Keratinocyte (primary cell): ENCODE data around the gene SLC6A19. TPM values are rescaled to one million over a fixed set of nuclear protein-coding genes. Genes with fewer than 3 reads are reported as not detected.

Source experiments
- DNase-seq: peaks from one replicate; pipeline ENCODE4 v3.0.0-alpha.2; 2011; ENCODE audit warnings: low read depth, missing footprints, low spot score
- FAIRE-seq: peaks from 2 replicates; lab custom pipeline; 2011; peaks lifted over from hg19 to GRCh38; lab: Jason Lieb, UNC
- H2AFZ ChIP-seq: 2 replicates; pipeline ENCODE4 v1.6.0; 2012; ENCODE audit warnings: low read length, control low read depth, inconsistent platforms; ENCODE audit not compliant: control insufficient read depth
- H3K27ac ChIP-seq: 2 replicates; pipeline ENCODE4 v1.5.1; 2011; ENCODE audit warnings: low read length; ENCODE audit not compliant: control insufficient read depth, insufficient read depth
- H3K27me3 ChIP-seq: 3 replicates; pipeline ENCODE4 v1.6.0; 2011; ENCODE audit warnings: low read length; ENCODE audit not compliant: control insufficient read depth, insufficient read depth; ENCODE audit errors: extremely low read depth
- H3K36me3 ChIP-seq, 2 experiments: 2 replicates in 1 of 2; 3 replicates in 1 of 2; pipeline ENCODE4 v1.5.1; 2011; ENCODE audit warnings: low read length in 2 of 2, mild to moderate bottlenecking in 1 of 2; ENCODE audit not compliant: control insufficient read depth in 2 of 2, insufficient read depth in 2 of 2; ENCODE audit errors: extremely low read depth in 1 of 2
- H3K4me1 ChIP-seq: 3 replicates; pipeline ENCODE4 v1.5.1; 2011; ENCODE audit warnings: low read length; ENCODE audit not compliant: control insufficient read depth, insufficient read depth; ENCODE audit errors: extremely low read depth
- H3K4me2 ChIP-seq: 3 replicates; pipeline ENCODE4 v1.6.0; 2011; ENCODE audit warnings: low read depth, low read length; ENCODE audit not compliant: control insufficient read depth, insufficient read depth; ENCODE audit errors: extremely low read depth
- H3K4me3 ChIP-seq, 3 experiments: fragments of 200-600 bp in 1 of 3; sonication (generic) in 1 of 3; 2 replicates in 2 of 3; 3 replicates in 1 of 3; pipeline ENCODE4 v1.5.1; 2011 to 2016; ENCODE audit warnings: low read length in 3 of 3, mild to moderate bottlenecking in 3 of 3, control low read depth in 2 of 3, inconsistent platforms in 1 of 3, low read depth in 1 of 3, mixed read lengths in 1 of 3, mixed run types in 1 of 3, moderate library complexity in 1 of 3; ENCODE audit not compliant: control insufficient read depth in 2 of 3, insufficient read depth in 2 of 3; ENCODE audit errors: extremely low read depth in 1 of 3
- H3K79me2 ChIP-seq: 2 replicates; pipeline ENCODE4 v1.6.0; 2012; ENCODE audit warnings: low read length; ENCODE audit not compliant: control insufficient read depth, insufficient read depth
- H3K9ac ChIP-seq: 3 replicates; pipeline ENCODE4 v1.6.0; 2011; ENCODE audit warnings: low read length; ENCODE audit not compliant: control insufficient read depth, insufficient read depth; ENCODE audit errors: extremely low read depth
- H3K9me1 ChIP-seq: 3 replicates; pipeline ENCODE4 v1.6.0; 2011; ENCODE audit warnings: low read length; ENCODE audit not compliant: control insufficient read depth, insufficient read depth; ENCODE audit errors: extremely low read depth
- H3K9me3 ChIP-seq: 2 replicates; pipeline ENCODE4 v1.5.1; 2012; ENCODE audit warnings: low read depth, low read length; ENCODE audit not compliant: control insufficient read depth
- H4K20me1 ChIP-seq: 3 replicates; pipeline ENCODE4 v1.6.0; 2011; ENCODE audit warnings: low read length; ENCODE audit not compliant: control insufficient read depth, insufficient read depth; ENCODE audit errors: extremely low read depth
- EZH2 ChIP-seq: IDR thresholded peaks from one replicate; pipeline ENCODE4 v1.6.1; 2012; ENCODE audit warnings: inconsistent platforms, mild to moderate bottlenecking, low read length, moderate library complexity
- dilution Hi-C: fragments of 300-500 bp; cut with MboI; formaldehyde crosslinking; loops from one replicate; pipeline ENCODE4 v1.7.0; 2020; ENCODE audit warnings: low sequenced_read_pairs; ENCODE audit not compliant: extremely low pct_ligation_motif_present
- polyA plus RNA-seq, 5 experiments: library from polyadenylated mRNA; depleted of rRNA in 3 of 5; stranded (reverse) in 3 of 5; stranded (forward) in 1 of 5; unstranded in 1 of 5; fragments of >200 nt; gene quantifications; 1 replicate in 1 of 5; 2 replicates in 3 of 5; 3 replicates in 1 of 5; pipeline versions ENCODE4 v1.2.1 to v1.2.3, GENCODE V29; 2011 to 2012; ENCODE audit warnings: missing spikeins in 2 of 5, low read depth in 1 of 5, low replicate concordance in 1 of 5
- TF ChIP-seq, protein P1 (sequence below), 3 experiments: IDR thresholded peaks in 1 of 3; conservative IDR thresholded peaks in 1 of 3; optimal IDR thresholded peaks in 1 of 3; 2 replicates in 2 of 3; 3 replicates in 1 of 3; pipeline versions ENCODE3 to v1.5.1; 2011; ENCODE audit warnings: low read length in 3 of 3, mild to moderate bottlenecking in 3 of 3, moderate library complexity in 2 of 3, control low read depth in 1 of 3, inconsistent platforms in 1 of 3; ENCODE audit not compliant: insufficient read depth in 2 of 3; ENCODE audit errors: extremely low read depth in 1 of 3

SLC6A19 gene
- polyA plus RNA-seq, 1 donor (not counting 4 experiments of a cell fraction or from before 2014, with no cell fraction given) = not detected

DNA sequence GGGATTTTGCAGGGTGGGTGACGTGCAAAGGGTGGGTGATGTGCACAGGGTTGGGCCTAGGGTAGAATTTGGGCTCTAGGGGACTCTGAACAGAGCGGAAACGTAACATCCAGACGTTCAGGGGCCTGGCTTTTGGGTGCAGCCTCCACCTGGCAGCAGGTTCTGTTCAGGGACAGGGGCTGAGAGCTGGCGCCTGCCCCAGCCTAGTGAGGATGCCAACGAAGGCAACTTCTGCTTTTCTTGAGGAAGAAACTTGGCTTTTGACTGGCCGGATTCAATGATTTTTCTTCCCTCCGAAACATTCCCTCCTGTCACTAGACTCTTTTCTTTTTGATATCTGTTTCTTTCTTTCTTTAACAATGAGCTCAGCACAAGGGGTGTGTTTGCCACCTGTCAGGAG lies 38.6 kb upstream of the SLC6A19 start:
- no peak overlapping the region for H2AFZ ChIP-seq
- no peaks in the 10 kb centered on the region for H3K9me1 ChIP-seq
- no peak overlapping the region for H3K9ac ChIP-seq
- no peak overlapping the region for H3K27ac ChIP-seq
- H3K36me3 ChIP-seq = no peaks in the 10 kb centered on the region
- H3K4me2 ChIP-seq = no peak overlapping the region
- dilution Hi-C loops = no loop called here
- H3K79me2 ChIP-seq = no peaks in the 10 kb centered on the region
- TF ChIP-seq EZH2 = no peak
- TF ChIP-seq, protein P1, sequence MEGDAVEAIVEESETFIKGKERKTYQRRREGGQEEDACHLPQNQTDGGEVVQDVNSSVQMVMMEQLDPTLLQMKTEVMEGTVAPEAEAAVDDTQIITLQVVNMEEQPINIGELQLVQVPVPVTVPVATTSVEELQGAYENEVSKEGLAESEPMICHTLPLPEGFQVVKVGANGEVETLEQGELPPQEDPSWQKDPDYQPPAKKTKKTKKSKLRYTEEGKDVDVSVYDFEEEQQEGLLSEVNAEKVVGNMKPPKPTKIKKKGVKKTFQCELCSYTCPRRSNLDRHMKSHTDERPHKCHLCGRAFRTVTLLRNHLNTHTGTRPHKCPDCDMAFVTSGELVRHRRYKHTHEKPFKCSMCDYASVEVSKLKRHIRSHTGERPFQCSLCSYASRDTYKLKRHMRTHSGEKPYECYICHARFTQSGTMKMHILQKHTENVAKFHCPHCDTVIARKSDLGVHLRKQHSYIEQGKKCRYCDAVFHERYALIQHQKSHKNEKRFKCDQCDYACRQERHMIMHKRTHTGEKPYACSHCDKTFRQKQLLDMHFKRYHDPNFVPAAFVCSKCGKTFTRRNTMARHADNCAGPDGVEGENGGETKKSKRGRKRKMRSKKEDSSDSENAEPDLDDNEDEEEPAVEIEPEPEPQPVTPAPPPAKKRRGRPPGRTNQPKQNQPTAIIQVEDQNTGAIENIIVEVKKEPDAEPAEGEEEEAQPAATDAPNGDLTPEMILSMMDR (optimal IDR thresholded peaks at IDR 0.05 in 1 of 3, IDR thresholded peaks at IDR 0.05 in 1 of 3, conservative IDR thresholded peaks at IDR 0.05 in 1 of 3; ENCODE audit: extremely low read depth in 1 of 3, insufficient read depth in 2 of 3, low read length in 3 of 3) = no peak
- DNase-seq = no peak
- H4K20me1 ChIP-seq = no peaks in the 10 kb centered on the region
- no peak overlapping the region for H3K4me3 ChIP-seq
- no peaks in the 10 kb centered on the region for H3K27me3 ChIP-seq
- H3K4me1 ChIP-seq = peaks cover 10% of the 10 kb centered on the region
- peaks cover 9% of the 10 kb centered on the region for H3K9me3 ChIP-seq
- no peak for FAIRE-seq

DNA sequence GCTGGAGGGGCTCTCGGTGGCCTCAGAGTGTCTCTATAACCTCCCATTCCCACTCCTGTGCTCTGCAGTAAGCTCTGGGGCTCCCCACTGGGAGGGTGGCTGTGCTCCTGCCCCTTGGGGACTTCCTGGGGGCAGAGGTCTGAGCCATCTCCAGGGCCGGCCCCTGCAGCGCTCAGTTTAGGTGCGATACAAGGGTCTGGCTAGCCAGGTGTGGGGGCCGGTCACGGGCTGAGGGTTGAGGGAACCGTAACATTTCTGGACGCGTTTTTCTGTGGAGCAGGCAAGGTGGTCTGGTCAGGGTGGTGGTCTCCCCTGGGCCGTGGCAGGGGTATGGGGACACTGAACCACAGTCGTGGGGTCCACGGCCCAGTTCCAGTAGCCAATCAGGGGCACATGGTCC lies 38.0 kb upstream of the SLC6A19 start:
- dilution Hi-C loops = no loop called here
- no peak overlapping the region for H3K4me3 ChIP-seq
- FAIRE-seq = no peak

More for the DNA sequence above, 38.0 kb upstream of the SLC6A19 start:
- no peak for DNase-seq
- no peak overlapping the region for H2AFZ ChIP-seq
- H3K36me3 ChIP-seq = no peaks in the 10 kb centered on the region
- H3K9me1 ChIP-seq = no peaks in the 10 kb centered on the region
- H3K27me3 ChIP-seq = no peaks in the 10 kb centered on the region
- H3K4me1 ChIP-seq = peaks cover 10% of the 10 kb centered on the region
- H3K4me2 ChIP-seq = no peak overlapping the region
- no peaks in the 10 kb centered on the region for H3K79me2 ChIP-seq
- TF ChIP-seq, protein P1 (optimal IDR thresholded peaks at IDR 0.05 in 1 of 3, IDR thresholded peaks at IDR 0.05 in 1 of 3, conservative IDR thresholded peaks at IDR 0.05 in 1 of 3; ENCODE audit: extremely low read depth in 1 of 3, insufficient read depth in 2 of 3, low read length in 3 of 3) = no peak
- TF ChIP-seq EZH2 = no peak
- H3K27ac ChIP-seq = no peak overlapping the region
- peaks cover 9% of the 10 kb centered on the region for H3K9me3 ChIP-seq
- no peak overlapping the region for H3K9ac ChIP-seq
- no peaks in the 10 kb centered on the region for H4K20me1 ChIP-seq
